Pancreas (tissue), 10 donors: ENCODE data around the gene SETBP1. TPM values are rescaled to one million over a fixed set of nuclear protein-coding genes. Genes with fewer than 3 reads are reported as not detected.

ENCODE experiments used
- ATAC-seq, 4 donors: fragments of 200-7000 bp; cut with Tn5 transposase; one replicate each; pipeline versions ENCODE4 v1.8.0 to v1.9.1; 2020; ENCODE audit warnings: mild to moderate bottlenecking in 4 of 4, moderate library complexity in 4 of 4
- DNase-seq, 6 donors: peaks; one replicate each; pipeline ENCODE4 v3.0.0-alpha.2; 2020
- FAIRE-seq: peaks from 2 replicates; lab custom pipeline; 2012; peaks lifted over from hg19 to GRCh38; lab: Jason Lieb, UNC
- H3K27ac ChIP-seq, 4 donors: fragments of 200-600 bp; sonication (generic); 1 replicate in 3 of 4; 2 replicates in 1 of 4; pipeline versions ENCODE4 v1.5.0 to v1.8.0; 2020
- H3K27me3 ChIP-seq, 4 donors: fragments of 200-600 bp; one replicate each; pipeline ENCODE4 v1.8.0; 2021
- H3K36me3 ChIP-seq, 3 donors: fragments of 200-600 bp; sonication (generic) in 1 of 3; one replicate each; pipeline versions ENCODE4 v1.5.0 to v1.8.0; 2020 to 2021
- H3K4me1 ChIP-seq, 3 donors: fragments of 200-600 bp; one replicate each; pipeline ENCODE4 v1.8.0; 2021
- H3K4me3 ChIP-seq, 4 donors: fragments of 200-600 bp; sonication (generic) in 2 of 4; one replicate each; pipeline versions ENCODE4 v1.5.0 to v1.8.0; 2020 to 2021
- H3K9me3 ChIP-seq, 4 donors: fragments of 200-600 bp; one replicate each; pipeline ENCODE4 v1.8.0; 2021
- CTCF ChIP-seq, 4 donors: fragments of 200-600 bp; sonication (generic) in 3 of 4; IDR thresholded peaks; one replicate each; pipeline versions ENCODE4 v1.5.0 to v1.8.0; 2021; ENCODE audit warnings: antibody characterized with exemption in 4 of 4
- WGBS, 2 donors: extraction: QIAGEN DNeasy Blood & Tissue Kit; methylation state at CpG; one replicate each; pipeline ENCODE4 v1.1.7; 2013; 5-methylcytosine and 5-hydroxymethylcytosine counted together
- intact Hi-C, 3 donors: fragments of 100-400 bp; cut with DNase I; formaldehyde crosslinking; loops; one replicate each; pipeline versions ENCODE4 v1.11.1 to v1.14.2; 2022
- polyA plus RNA-seq, 2 donors: library from polyadenylated mRNA; stranded (reverse); fragments of 200-250 nt; gene quantifications; one replicate each; pipeline ENCODE4 v1.2.3, GENCODE V29; 2013
- total RNA-seq, 6 donors: library from RNA; stranded (reverse); fragmentation: NEBNext Ultra II Directional in 4 of 6; extraction: Animal tissue kit (Norgen Biotek cat#: 25700) in 4 of 6; gene quantifications; one replicate each; pipeline versions ENCODE4 v1.2.1 to v1.2.4, GENCODE V29; 2021 to 2023
- donor health status: healthy with polysubstance abuse.
- donor health status: DM: no; HTN: no; CAD: no; lungs with moderate emphysema.
- donor health status: DM: no; HTN: no; CAD: no.
- donor health status: control.
- donor health status: control.
- donor health status: Bipolar disorder and iron deficiency.
- donor health status: DM: yes; HTN: yes; CAD: no.
- donor health status: DM: no; HTN: no; CAD: no.
- donor health status: DM: no; HTN: no; CAD: no.
- donor health status: DM: yes; HTN: yes; CAD: no.

The SETBP1 gene
- total and polyA plus RNA-seq, 8 donors: 3.9 to 24.0 (median 18.1) TPM

GRCh38 chr18:45109271-45109670 lies 428.6 kb downstream of the SETBP1 start:
- ATAC-seq: no peak
- TF ChIP-seq CTCF (IDR thresholded peaks at IDR 0.05): no peak

GRCh38 chr18:45109706-45110105 lies 429.0 kb downstream of the SETBP1 start:
- Histone ChIP-seq H3K4me3 (no peak overlapping the region), H3K4me1 (no peaks in the 10 kb centered on the region), H3K27ac (no peak overlapping the region), H3K27me3 (no peaks in the 10 kb centered on the region), H3K36me3 (no peaks in the 10 kb centered on the region), H3K9me3 (no peaks in the 10 kb centered on the region)
- intact Hi-C loops: no loop called here
- ATAC-seq (no peak), DNase-seq (no peak), FAIRE-seq (no peak)
- no peak for TF ChIP-seq CTCF (IDR thresholded peaks at IDR 0.05)

More at GRCh38 chr18:45109271-45109670, 428.6 kb downstream of the SETBP1 start:
- no peaks in the 10 kb centered on the region for H3K9me3 ChIP-seq
- no peak for FAIRE-seq
- H3K36me3 ChIP-seq: no peaks in the 10 kb centered on the region
- no peak overlapping the region for H3K4me3 ChIP-seq
- DNase-seq: no peak
- no peak overlapping the region for H3K27ac ChIP-seq
- 83 to 89% methylated on average over 2 of the region's 2 CpGs for WGBS, 2 donors
- no peaks in the 10 kb centered on the region for H3K27me3 ChIP-seq
- intact Hi-C loops: no loop called here
- no peaks in the 10 kb centered on the region for H3K4me1 ChIP-seq

- no peaks in the 10 kb centered on the region for H3K36me3 ChIP-seq
- 84 to 93% methylated on average over 7 of the region's 7 CpGs for WGBS, 2 donors
- no peaks in the 10 kb centered on the region for H3K9me3 ChIP-seq
- intact Hi-C loops: no loop called here
- ATAC-seq (peak in 3 of 4 donors; percentile 9 to 29 (median 15)), DNase-seq (no peak), FAIRE-seq (no peak)
- H3K27ac ChIP-seq: no peak overlapping the region
- no peak for TF ChIP-seq CTCF (IDR thresholded peaks at IDR 0.05)
- H3K27me3 ChIP-seq: no peaks in the 10 kb centered on the region
- no peaks in the 10 kb centered on the region for H3K4me1 ChIP-seq
- no peak overlapping the region for H3K4me3 ChIP-seq
Observed at GRCh38 chr18:45110577-45111501, 430.2 kb downstream of the SETBP1 start.

GRCh38 chr18:45111502-45111848 lies 430.8 kb downstream of the SETBP1 start:
- Histone ChIP-seq H3K9me3 (no peaks in the 10 kb centered on the region), H3K4me3 (no peak overlapping the region), H3K36me3 (no peaks in the 10 kb centered on the region), H3K27me3 (no peaks in the 10 kb centered on the region), H3K27ac (no peak overlapping the region), H3K4me1 (no peaks in the 10 kb centered on the region)
- intact Hi-C loops: no loop called here
- 85 to 93% methylated on average over 1 of the region's 1 CpG for WGBS, 2 donors
- DNase-seq (no peak), FAIRE-seq (no peak), ATAC-seq (no peak)
- TF ChIP-seq CTCF (IDR thresholded peaks at IDR 0.05): no peak

- Histone ChIP-seq H3K27me3 (no peaks in the 10 kb centered on the region), H3K4me1 (no peaks in the 10 kb centered on the region), H3K27ac (no peak overlapping the region), H3K4me3 (no peak overlapping the region), H3K36me3 (no peaks in the 10 kb centered on the region), H3K9me3 (no peaks in the 10 kb centered on the region)
- WGBS, 2 donors: 97 to 98% methylated on average over 1 of the region's 1 CpG
- intact Hi-C loops: no loop called here
- no peak for DNase-seq
- FAIRE-seq: no peak
- ATAC-seq: no peak
- TF ChIP-seq CTCF (IDR thresholded peaks at IDR 0.05): no peak
Observed at GRCh38 chr18:45112682-45113081, 432.0 kb downstream of the SETBP1 start.
